Retina (tissue), 1 donor: ENCODE results near the gene NCAPG2.

Source experiments
- DNase-seq: peaks from one replicate; pipeline ENCODE4 v3.0.0-alpha.2; 2016

The NCAPG2 gene

GRCh38 chr7:158591944-158592343, 112.7 kb downstream of the NCAPG2 start:
- DNase-seq, result no peak

- no peak for DNase-seq
Observed at GRCh38 chr7:158590181-158590530, 114.4 kb downstream of the NCAPG2 start.

- DNase-seq, result no peak
Observed at GRCh38 chr7:158589653-158590052, 115.0 kb downstream of the NCAPG2 start.

- DNase-seq, result no peak
Observed at GRCh38 chr7:158588878-158589442, 115.6 kb downstream of the NCAPG2 start.

GRCh38 chr7:158588085-158588877, 116.3 kb downstream of the NCAPG2 start:
- peak; percentile 69 for DNase-seq

GRCh38 chr7:158587162-158588084, 117.2 kb downstream of the NCAPG2 start, which contains the start of gene PTPRN2:
TSS of gene PTPRN2 (minus strand) at chr7:158587823.
- DNase-seq, result no peak

GRCh38 chr7:158586499-158587161, 118.0 kb downstream of the NCAPG2 start:
- peak; percentile 47 for DNase-seq

GRCh38 chr7:158585721-158586498, 118.7 kb downstream of the NCAPG2 start:
- no peak for DNase-seq

GRCh38 chr7:158584407-158584806, 120.2 kb downstream of the NCAPG2 start:
- no peak for DNase-seq

- DNase-seq, result no peak
Observed at GRCh38 chr7:158583810-158584209, 120.8 kb downstream of the NCAPG2 start.

- no peak for DNase-seq
Observed at GRCh38 chr7:158583143-158583542, 121.5 kb downstream of the NCAPG2 start.

- no peak for DNase-seq
Observed at GRCh38 chr7:158582089-158582456, 122.5 kb downstream of the NCAPG2 start.

- no peak for DNase-seq
Observed at GRCh38 chr7:158581440-158582088, 123.0 kb downstream of the NCAPG2 start.
